ENCODE results near the gene ATP9B. TPM values are rescaled to one million over a fixed set of nuclear protein-coding genes. Genes with fewer than 3 reads are reported as not detected.

ATP9B gene
- total RNA-seq, 1 experiment from 2014 or later: 17.8 TPM

DNA sequence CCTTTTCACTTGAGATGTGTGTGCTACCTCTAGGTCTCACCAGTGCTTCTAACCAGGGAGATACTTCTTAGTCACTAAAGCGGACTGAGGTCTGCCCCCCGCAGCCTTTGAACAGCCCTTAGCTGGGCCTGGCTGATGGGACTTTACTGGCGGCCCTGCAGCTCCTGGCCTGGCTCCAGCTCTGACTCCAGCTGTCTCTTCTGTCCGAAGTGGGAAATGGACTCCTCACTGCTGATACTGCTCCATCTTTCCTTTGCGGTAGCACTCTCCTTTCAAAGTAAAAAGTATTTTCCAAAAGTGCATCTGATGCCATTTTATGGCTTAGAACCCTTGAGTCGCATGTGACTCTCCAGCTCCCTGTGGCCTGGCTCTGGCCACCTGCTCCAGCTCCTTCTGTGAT, 64.5 kb downstream of the ATP9B start:
- no peak for TF ChIP-seq SIN3A (IDR thresholded peaks at IDR 0.05; ENCODE audit: low read depth)
- no peak for TF ChIP-seq RAD21 (IDR thresholded peaks at IDR 0.05; ENCODE audit: low read depth)
- no peak for TF ChIP-seq SRF (IDR thresholded peaks at IDR 0.05; ENCODE audit: low read depth)
- no peak for TF ChIP-seq EGR1 (IDR thresholded peaks at IDR 0.05; ENCODE audit: low read depth)
- TF ChIP-seq ATF3 (IDR thresholded peaks at IDR 0.05): no peak
- no peak for TF ChIP-seq ZNF274 (IDR thresholded peaks at IDR 0.05; ENCODE audit: low read depth, low read length)
- TF ChIP-seq CBX3 (IDR thresholded peaks at IDR 0.05; ENCODE audit: low read depth): no peak
- TF ChIP-seq TCF7L2 (IDR thresholded peaks at IDR 0.05; ENCODE audit: borderline replicate concordance, extremely low read depth, insufficient read depth, insufficient read length): no peak

DNA sequence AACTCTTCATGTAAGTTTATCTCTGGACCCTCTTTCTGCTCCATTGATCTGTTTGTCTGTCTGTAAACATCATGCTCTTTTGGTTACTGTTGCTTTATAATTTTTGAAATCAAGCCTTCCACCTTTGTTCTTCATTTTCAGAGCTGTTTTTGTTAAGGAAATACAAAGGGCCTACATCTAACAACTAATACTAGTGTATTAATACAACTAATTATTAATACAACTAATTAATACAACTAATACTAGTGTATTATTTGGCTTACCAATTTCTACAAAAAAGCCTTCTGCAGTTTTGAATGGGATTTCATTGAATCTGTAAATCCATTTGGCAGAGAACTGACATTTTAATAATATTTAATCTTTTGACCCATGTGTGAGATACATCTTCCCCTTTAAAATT, 66.7 kb downstream of the ATP9B start:
- Histone ChIP-seq H3K27ac (ENCODE audit: low read depth, low read length) (no peak overlapping the region), H3K9me3 (ENCODE audit: control insufficient read depth in 1 of 2, insufficient read depth in 1 of 2, low read depth in 1 of 2, low read length in 2 of 2) (no peaks in the 10 kb centered on the region), H3K4me1 (ENCODE audit: control insufficient read depth in 1 of 2, insufficient read depth in 2 of 2, low read length in 2 of 2) (no peaks in the 10 kb centered on the region), H2AFZ (ENCODE audit: low read depth, low read length, poor library complexity, severe bottlenecking) (no peak overlapping the region), H3K9ac (ENCODE audit: low read length) (no peak overlapping the region), H3K9me2 (ENCODE audit: insufficient read depth) (no peaks in the 10 kb centered on the region), H3K4me2 (ENCODE audit: low read length) (no peak overlapping the region), H4K20me1 (ENCODE audit: insufficient read depth) (no peaks in the 10 kb centered on the region), H3K4me3 (replicated peaks in 1 of 2; ENCODE audit: low read depth in 1 of 2, low read length in 2 of 2) (no peak overlapping the region), H3K79me2 (ENCODE audit: insufficient read depth, low read length) (no peaks in the 10 kb centered on the region), H3K27me3 (ENCODE audit: insufficient read depth, low read length) (no peaks in the 10 kb centered on the region), H3K36me3 (ENCODE audit: control insufficient read depth in 1 of 2, insufficient read depth in 2 of 2, low read length in 2 of 2) (no peaks in the 10 kb centered on the region)
- ATAC-seq (no peak), DNase-seq (ENCODE audit: low read depth, low spot score) (no peak)
- POLR2A ChIA-PET: no interaction called here
- no TSS peak for BruUV-seq (replicated peaks)
- intact Hi-C loops (cut with micrococcal nuclease): no loop called here
- RAD21 ChIA-PET (ENCODE audit: low non-redundant PET in 1 of 2, low total read pairs in 2 of 2, uncharacterized antibody in 2 of 2, unreplicated experiment in 2 of 2): no interaction called here
- CTCF ChIA-PET: no interaction called here
- TF ChIP-seq EGR1 (IDR thresholded peaks at IDR 0.05; ENCODE audit: low read depth): no peak
- TF ChIP-seq, protein P1, sequence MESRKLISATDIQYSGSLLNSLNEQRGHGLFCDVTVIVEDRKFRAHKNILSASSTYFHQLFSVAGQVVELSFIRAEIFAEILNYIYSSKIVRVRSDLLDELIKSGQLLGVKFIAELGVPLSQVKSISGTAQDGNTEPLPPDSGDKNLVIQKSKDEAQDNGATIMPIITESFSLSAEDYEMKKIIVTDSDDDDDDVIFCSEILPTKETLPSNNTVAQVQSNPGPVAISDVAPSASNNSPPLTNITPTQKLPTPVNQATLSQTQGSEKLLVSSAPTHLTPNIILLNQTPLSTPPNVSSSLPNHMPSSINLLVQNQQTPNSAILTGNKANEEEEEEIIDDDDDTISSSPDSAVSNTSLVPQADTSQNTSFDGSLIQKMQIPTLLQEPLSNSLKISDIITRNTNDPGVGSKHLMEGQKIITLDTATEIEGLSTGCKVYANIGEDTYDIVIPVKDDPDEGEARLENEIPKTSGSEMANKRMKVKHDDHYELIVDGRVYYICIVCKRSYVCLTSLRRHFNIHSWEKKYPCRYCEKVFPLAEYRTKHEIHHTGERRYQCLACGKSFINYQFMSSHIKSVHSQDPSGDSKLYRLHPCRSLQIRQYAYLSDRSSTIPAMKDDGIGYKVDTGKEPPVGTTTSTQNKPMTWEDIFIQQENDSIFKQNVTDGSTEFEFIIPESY (IDR thresholded peaks at IDR 0.05; ENCODE audit: extremely low read depth, insufficient replicate concordance, low read length): no peak
- no peak for TF ChIP-seq RAD21 (IDR thresholded peaks at IDR 0.05; ENCODE audit: low read depth)

More for the DNA sequence above, 64.5 kb downstream of the ATP9B start:
- no peak overlapping the region for H3K4me3 ChIP-seq (replicated peaks in 1 of 2; ENCODE audit: low read depth in 1 of 2, low read length in 2 of 2)
- H3K9me2 ChIP-seq (ENCODE audit: insufficient read depth): no peaks in the 10 kb centered on the region
- ChIA-PET CTCF (no interaction called here), POLR2A (no interaction called here), RAD21 (ENCODE audit: low non-redundant PET in 1 of 2, low total read pairs in 2 of 2, uncharacterized antibody in 2 of 2, unreplicated experiment in 2 of 2) (no interaction called here)
- DNase-seq (ENCODE audit: low read depth, low spot score): no peak
- intact Hi-C loops (cut with micrococcal nuclease): no loop called here
- no peaks in the 10 kb centered on the region for H3K36me3 ChIP-seq (ENCODE audit: control insufficient read depth in 1 of 2, insufficient read depth in 2 of 2, low read length in 2 of 2)
- no peak overlapping the region for H3K9ac ChIP-seq (ENCODE audit: low read length)
- no peak overlapping the region for H3K4me2 ChIP-seq (ENCODE audit: low read length)
- no peaks in the 10 kb centered on the region for H3K27me3 ChIP-seq (ENCODE audit: insufficient read depth, low read length)
- ATAC-seq: no peak
- BruUV-seq (replicated peaks): no TSS peak
- H3K79me2 ChIP-seq (ENCODE audit: insufficient read depth, low read length): no peaks in the 10 kb centered on the region
- no peaks in the 10 kb centered on the region for H3K9me3 ChIP-seq (ENCODE audit: control insufficient read depth in 1 of 2, insufficient read depth in 1 of 2, low read depth in 1 of 2, low read length in 2 of 2)
- no peaks in the 10 kb centered on the region for H3K4me1 ChIP-seq (ENCODE audit: control insufficient read depth in 1 of 2, insufficient read depth in 2 of 2, low read length in 2 of 2)
- H2AFZ ChIP-seq (ENCODE audit: low read depth, low read length, poor library complexity, severe bottlenecking): no peak overlapping the region
- H3K27ac ChIP-seq (ENCODE audit: low read depth, low read length): no peak overlapping the region
- no peaks in the 10 kb centered on the region for H4K20me1 ChIP-seq (ENCODE audit: insufficient read depth)

Data from HCT116 (cell line).